Smooth muscle cell of the pulmonary artery (primary cell): ENCODE data around the gene C1QTNF2. TPM values are rescaled to one million over a fixed set of nuclear protein-coding genes. Genes with fewer than 3 reads are reported as not detected.

Experiments used
- total RNA-seq: library from RNA; depleted of rRNA; stranded (reverse); fragments of >200 nt; gene quantifications from 2 replicates; pipeline ENCODE4 v1.2.3, GENCODE V29; 2014

Gene C1QTNF2, protein sequence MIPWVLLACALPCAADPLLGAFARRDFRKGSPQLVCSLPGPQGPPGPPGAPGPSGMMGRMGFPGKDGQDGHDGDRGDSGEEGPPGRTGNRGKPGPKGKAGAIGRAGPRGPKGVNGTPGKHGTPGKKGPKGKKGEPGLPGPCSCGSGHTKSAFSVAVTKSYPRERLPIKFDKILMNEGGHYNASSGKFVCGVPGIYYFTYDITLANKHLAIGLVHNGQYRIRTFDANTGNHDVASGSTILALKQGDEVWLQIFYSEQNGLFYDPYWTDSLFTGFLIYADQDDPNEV
- total RNA-seq = 0.17 and 0.98 TPM in 2 replicates

DNA sequence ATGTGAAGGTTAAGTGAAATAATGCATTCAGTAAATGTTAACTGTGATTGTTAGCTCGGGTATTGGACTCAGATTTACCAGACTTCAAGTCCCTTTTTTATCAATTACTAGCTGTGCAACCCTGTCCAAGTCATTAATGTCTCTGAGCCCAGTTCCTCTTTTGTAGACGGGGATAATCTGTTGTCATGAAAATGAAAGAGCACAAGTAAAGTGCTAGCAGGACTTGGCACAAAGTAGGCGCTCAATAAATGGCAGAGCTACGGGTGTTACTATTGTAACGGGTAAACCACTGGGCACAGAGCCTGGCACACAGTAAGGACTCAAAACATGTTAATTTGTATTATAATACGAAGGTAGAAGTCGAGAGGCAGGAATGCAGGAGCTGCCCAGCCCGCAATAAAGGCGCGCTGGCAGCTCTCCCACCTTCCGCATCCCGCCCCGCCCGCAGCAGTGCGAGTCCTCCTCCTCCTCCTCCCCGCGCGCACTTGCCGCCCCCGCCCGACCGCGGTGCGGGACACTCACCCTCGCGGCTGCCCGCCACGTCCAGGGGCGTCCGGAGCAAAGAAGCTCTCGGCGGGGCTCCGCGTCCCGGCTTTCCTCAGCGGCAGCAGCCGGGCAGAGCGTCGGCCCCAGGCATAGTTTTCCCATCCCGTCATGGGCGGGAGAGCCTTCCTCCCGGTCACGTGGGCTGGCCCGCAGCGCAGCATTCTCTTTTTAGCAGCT is at the start of gene C1QTNF2:
Gene C1QTNF2 (minus strand): TSS at position 637 of the 723 bp plus-strand sequence. CDS start 15,615 bp downstream, outside the sequence.

DNA sequence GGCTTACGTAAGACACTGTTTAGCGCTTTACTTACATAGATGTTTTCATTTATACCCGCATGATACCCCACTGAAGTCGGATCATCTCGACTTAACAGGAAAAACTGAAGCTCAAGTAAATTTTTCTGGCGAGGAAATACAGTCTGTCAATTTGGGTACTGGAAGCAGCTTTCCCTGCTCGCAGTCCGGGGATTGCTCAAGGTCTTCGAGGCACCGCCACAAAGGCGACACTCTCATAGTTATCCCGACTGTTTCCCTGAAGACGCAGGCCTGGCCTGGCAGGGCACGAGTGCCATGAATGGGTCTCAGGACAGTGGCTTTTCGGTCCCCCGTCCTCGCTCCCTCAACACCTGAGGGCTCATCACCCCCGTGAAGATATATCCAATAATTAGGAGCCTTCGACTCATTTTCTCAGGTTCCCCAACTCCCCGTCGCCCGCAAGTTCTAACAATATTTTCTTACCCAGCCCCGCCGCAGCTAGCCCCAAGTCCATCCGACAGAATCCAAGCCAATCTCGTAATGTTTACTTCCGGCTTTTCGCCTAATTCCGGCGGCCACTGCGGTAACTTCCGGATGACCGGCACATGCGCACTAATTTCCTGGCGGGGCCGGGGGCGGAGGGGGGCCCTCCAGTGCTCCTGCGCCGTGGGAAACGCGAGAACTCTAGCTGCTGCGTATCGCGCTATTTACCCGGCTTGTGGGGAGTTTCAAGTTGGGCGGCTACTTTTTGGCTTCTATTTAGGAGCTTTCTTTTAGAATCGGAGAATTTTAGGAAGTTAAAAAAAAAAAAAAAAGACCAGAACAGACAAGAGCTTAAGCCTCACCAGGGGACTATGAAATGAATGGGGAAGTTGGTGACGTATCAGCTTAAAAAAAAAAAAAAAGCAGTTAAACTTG is 48.4 kb upstream of the C1QTNF2 start, which contains the start of gene SLU7:
Gene SLU7 (minus strand): TSS at position 521 of the 897 bp plus-strand sequence. CDS start 3,787 bp downstream, outside the sequence.

DNA sequence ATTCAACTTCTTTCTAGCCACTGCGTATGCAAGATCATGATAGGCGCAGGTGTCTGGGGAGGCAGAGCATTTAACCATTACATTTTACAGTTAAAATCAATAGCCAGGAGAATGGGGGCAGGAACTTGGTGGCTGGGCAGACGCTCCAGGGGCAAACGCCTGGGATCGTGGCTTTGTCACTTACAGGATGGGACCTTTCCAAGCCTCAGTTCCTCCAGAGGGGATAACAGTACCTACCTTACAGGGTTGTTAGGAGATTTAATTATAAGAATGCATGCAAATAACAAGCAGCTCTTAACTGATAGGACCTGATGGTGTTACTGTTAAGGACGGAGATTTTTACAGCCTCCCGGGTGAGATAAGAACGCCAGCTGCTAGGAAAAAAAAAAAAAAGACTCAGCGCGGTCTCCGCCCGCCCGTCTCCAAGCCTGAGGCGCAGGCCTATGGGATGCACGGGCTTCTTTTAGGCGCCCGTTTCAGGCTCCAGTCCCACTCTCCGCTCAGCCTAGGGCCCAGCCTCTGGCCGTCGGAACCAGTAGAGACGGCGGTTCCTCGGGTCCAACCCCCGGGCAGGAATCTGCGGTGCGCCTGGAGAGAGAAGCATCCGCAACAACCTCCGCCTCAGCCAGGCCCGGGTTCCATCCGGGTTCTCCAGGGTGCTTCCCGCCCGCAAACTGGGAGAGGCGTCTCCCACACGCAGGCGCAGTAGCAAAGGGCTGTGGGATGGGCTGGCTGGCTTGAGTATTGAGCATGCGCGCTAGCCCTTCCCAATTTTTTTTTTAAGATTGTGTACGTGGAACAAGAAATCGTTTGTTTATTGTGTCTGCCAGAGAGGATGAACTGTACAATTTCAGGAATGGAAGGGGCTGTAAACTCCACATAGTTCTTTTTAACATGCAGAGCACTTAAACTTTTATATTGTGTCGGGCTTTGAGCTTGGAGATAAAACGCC is 29.3 kb upstream of the C1QTNF2 start, which contains the start of gene FAM200C:
Gene FAM200C (minus strand): TSS at position 653 of the 952 bp plus-strand sequence. CDS start 4,564 bp downstream, outside the sequence.

DNA sequence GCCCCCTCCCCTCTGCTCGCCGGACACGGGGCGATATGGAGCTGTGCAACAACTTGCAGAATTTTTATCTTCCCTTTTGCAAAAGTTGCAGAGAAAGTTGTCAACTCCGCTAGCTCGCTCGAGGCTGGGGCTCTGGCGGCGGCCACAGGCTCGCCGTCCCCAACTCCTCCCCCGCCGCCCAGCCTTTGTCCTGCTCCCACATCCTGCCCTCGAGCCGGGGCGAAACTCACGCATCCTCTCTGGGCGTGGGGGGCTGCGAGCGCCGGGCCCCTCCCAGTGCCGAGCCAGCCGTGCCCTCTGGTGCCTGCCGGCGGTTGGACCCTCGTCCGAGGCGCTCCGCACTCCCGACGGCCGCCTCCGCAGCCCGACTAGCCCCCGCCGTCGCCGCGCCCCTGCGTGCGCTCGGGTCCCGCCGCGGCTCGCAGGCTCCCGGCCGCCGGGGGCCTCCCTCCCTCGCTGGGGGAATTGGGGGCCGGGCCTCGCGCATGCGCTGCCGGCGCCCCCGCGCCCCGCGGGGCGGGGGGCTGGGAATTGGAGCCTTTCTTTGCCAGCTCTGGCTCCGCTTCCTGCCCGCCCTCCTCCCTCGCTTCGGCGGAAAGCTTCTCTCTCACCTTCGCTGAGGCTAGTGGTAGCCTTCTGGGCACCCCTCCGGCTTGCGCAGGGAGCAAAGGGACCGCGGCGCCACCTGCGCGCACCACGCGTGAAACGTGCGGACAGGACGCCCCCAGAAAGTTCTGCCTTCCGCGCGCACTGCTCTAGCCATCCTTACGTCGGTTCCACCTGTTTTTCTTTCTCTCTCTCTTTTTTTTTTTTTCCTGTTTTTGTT is 58.1 kb downstream of the C1QTNF2 start, which contains the start of gene CCNJL:
Gene CCNJL (minus strand): TSS at position 431 of the 826 bp plus-strand sequence. CDS start 641 bp downstream, outside the sequence.

Other genes with a start within 250 kb of the C1QTNF2 start
- gene FABP6, start 141.1 kb downstream of the C1QTNF2 start, total RNA-seq = not detected in 2 replicates
- gene CCNJL, start 58.1 kb downstream of the C1QTNF2 start, total RNA-seq = 0.52 and 1.4 TPM in 2 replicates
- gene FAM200C, start 29.4 kb upstream of the C1QTNF2 start, total RNA-seq = 4.5 and 7.2 TPM in 2 replicates
- 30.4 and 44.3 TPM in 2 replicates for gene SLU7, start 48.5 kb upstream of the C1QTNF2 start, total RNA-seq
- gene PTTG1, start 51.2 kb upstream of the C1QTNF2 start, total RNA-seq = 12.8 and 48.7 TPM in 2 replicates